GM20000 (cell line): Measurements from ENCODE around the gene TMEM175.

Experiments
- DNase-seq: peaks from one replicate; pipeline ENCODE4 v3.0.0; 2012; ENCODE audit warnings: low spot score
- TF ChIP-seq, protein P1 (sequence below): IDR thresholded peaks from 2 replicates; pipeline ENCODE4 v1.5.1; 2012; ENCODE audit warnings: mild to moderate bottlenecking, control low read depth; ENCODE audit errors: extremely low read depth, missing control alignments

TMEM175 gene

DNA sequence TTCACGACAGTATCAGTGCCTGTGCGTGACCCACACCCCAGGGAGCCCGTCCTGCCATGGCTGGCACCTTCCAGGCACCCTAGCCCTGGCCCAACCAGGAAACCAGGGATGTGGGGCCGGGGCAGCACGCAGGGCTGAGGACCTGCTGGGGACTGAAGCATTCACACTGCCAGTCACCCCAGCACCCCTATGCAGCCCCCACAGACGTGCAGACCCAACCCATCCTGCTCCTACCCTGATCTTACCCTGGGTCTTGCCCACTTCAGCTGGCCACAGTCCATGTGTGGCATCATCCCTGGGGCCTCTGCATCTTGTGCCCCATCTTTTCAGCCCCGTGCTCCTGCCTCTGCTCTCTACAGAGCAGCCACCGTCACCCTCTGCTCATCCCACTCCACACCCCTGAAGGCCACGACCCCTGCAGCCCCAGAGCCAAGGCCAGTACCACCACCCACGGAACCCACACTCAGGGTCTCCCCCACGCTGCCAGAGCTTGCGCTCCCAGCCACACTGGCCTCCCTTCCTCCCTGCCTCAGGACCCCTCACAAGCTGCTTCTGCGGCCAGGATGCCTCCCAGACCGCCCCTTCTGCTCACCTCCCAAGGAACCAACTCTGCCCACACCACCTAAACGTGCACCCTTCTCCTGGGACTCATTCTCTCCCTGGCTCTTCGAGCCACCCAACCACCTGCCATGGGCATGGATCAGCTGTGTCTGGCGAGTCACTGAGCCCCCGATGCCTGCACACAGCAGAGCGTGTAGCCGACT, 25.7 kb upstream of the TMEM175 start:
- DNase-seq: no peak
- TF ChIP-seq, protein P1, sequence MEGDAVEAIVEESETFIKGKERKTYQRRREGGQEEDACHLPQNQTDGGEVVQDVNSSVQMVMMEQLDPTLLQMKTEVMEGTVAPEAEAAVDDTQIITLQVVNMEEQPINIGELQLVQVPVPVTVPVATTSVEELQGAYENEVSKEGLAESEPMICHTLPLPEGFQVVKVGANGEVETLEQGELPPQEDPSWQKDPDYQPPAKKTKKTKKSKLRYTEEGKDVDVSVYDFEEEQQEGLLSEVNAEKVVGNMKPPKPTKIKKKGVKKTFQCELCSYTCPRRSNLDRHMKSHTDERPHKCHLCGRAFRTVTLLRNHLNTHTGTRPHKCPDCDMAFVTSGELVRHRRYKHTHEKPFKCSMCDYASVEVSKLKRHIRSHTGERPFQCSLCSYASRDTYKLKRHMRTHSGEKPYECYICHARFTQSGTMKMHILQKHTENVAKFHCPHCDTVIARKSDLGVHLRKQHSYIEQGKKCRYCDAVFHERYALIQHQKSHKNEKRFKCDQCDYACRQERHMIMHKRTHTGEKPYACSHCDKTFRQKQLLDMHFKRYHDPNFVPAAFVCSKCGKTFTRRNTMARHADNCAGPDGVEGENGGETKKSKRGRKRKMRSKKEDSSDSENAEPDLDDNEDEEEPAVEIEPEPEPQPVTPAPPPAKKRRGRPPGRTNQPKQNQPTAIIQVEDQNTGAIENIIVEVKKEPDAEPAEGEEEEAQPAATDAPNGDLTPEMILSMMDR: no peak

DNA sequence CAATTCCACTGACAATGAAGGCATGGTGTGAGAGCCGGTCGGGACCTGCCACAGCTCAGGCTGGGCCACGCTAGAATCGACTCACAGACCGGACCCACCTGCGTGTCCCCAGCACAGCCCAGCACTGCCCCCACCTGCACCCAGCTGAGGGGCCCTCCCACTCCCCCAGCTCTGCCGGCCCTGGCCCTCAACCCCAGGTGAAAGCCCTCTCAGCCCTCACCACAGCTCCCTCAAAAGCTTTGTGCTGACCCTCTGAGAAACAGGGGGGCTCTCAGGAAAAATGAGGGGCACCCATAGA, 25.2 kb upstream of the TMEM175 start:
- DNase-seq: no peak
- TF ChIP-seq, protein P1: no peak

DNA sequence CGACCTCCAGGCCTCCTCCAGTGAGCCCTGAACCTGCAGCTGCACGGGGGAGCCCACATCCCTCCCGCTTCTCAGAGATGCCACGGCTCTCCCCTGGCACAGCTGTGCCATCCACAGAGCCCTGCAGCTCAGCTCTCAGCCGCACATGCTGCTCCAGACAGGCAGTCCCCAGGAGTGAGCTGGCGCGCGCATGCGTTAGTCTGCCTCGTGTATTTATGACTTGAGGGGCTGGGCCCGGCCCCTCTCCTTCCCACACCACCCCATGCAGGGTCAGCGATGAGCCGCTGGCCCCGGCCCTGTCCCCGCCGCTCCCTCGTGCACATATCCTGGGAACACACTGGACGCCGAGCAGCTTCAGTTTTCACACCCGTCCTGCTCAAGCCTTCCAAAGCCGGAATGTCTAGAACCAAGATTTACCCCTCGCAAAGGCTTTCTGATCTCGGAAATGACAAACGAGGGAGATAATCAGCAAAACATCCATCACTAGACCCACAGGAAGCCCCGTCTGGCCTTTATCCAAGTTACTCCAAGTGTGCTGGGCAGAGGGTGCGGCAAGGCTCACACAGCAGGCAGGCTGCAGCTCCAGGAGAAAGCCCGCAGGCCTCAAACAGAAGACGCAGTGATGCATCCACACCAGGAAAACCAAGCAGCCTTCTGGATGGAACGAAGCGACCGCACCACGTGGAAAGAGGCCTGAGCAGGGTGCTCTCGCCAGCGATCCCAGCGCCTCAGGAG, 24.4 kb upstream of the TMEM175 start:
- no peak for DNase-seq
- TF ChIP-seq, protein P1: no peak

DNA sequence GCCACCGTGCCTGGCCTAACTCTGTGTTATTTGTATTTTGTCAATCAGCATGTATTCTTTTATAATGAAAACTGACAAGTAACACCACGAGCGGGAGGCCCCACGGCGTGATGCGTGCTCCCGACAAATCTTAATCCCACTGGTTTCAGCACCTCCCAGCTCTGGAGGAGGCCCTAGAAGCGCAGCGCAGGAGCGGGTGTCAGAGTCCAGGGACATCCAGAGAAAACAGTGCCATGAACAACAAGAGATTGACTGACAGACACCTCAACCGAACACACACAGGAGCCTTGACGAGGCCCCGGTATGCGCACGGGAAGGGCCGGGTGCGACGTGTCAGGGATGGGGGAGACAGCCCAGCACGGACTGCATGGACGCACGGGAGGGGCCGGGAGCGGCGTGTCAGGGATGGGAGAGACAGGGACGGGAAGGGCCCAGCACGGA, 23.1 kb upstream of the TMEM175 start:
- TF ChIP-seq, protein P1: no peak
- DNase-seq: no peak

DNA sequence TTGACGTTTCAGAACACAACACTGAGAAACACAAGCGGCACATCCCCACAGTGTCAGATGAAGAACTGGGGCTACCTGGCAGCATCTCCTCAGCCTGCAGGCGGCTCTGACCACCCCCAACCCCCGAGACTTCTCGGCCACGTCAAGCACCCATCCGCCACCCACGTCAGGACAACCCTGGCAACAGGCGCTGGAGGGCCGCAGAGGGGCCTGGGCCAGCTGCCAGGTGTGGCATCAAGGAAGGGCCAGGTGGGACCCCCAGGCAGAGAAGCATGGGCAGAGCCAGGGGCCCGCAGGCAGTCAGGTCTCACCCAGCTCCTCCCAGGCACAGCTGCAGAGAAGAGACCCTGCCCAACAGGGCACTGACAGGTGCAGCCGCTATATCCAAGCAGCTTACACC, 22.4 kb upstream of the TMEM175 start:
- TF ChIP-seq, protein P1: no peak
- DNase-seq: no peak

DNA sequence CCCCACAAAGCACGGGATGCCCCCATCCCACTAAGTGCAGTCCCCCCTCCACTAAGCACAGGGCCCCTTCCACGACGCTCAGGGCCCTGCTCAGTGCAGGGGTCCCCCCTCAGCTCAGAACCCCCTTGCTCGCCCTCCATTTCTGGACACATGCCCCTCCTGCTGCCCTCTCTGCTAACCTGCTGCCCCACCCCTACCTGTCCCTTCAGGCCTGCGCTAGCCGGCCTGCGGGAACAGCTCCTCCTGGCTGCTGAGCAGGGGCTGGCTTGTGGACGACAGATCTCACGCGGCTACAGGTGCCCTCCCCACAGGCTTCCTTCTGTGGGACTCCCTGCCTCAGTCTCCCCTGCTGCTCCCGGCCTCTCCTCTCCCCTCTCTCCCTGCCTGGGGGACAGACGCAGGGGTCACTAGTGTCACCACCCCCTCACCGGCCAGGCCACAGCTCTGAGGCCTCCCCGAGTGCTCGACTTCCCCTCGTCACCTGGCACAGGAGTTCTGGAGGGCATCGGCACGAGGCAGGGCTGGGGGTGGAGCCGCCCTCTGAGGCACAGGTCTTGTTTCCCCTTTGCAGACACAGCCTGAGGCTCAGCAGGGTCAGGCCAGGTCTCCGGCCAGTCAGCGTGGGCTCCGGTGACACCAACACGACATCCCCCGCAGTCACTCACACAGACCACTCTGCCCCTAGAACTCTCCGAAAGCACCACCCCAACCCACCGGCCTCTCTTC, 21.7 kb upstream of the TMEM175 start:
- TF ChIP-seq, protein P1: no peak
- DNase-seq: no peak

DNA sequence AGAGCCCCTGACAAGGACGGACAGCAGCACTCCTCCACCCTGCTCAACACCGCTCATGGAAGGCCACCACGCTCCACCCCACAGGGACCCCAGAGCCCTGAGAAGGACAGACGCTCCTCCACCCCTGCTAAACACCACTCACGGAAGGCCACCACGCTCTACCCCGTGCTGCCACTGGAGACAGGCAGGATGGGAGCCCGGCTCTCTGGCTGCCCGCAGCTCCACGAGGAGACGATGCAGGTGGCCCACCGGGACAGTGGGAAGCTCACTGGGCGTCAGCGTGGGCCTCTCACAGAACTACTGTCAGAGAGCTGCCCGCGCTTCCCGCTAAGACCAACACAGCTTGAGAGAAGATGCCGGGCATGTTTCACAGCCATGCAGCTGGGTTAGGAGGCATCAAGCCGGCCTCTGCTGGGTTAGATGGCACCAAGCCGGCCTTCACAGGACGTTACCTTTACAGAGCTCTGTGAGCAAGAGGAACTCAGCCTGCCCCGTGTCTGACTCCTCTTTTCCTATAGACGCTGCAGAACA, 21.0 kb upstream of the TMEM175 start:
- TF ChIP-seq, protein P1: no peak

More for the DNA sequence above, 21.0 kb upstream of the TMEM175 start:
- no peak for DNase-seq
